GM12801 (cell line): ENCODE measurements around the gene RAB27A.

Source experiments
- TF ChIP-seq, protein P1 (sequence below): IDR thresholded peaks from one replicate; pipeline ENCODE4 v1.5.1; 2011; ENCODE audit warnings: control low read depth; ENCODE audit not compliant: insufficient read length; ENCODE audit errors: extremely low read depth

Gene RAB27A

DNA sequence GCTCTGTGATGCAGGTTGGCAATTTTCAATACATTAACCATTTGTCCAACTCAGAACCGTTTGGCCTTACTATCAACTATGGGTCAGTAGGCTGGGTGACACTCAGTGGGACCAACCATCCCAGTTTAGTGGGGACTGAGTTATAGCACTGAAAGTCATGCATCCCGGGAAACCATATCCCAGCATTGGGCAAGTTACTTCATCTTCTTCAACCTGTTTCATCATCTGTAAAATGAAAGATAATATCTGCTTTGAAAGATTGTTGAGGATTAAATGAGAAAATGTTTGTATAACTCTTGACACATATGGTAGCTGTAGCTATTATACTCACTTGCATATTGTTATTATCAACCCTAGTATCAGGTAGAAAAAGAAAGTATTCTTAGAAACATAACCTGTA is 11.9 kb downstream of the RAB27A start:
- TF ChIP-seq, protein P1, sequence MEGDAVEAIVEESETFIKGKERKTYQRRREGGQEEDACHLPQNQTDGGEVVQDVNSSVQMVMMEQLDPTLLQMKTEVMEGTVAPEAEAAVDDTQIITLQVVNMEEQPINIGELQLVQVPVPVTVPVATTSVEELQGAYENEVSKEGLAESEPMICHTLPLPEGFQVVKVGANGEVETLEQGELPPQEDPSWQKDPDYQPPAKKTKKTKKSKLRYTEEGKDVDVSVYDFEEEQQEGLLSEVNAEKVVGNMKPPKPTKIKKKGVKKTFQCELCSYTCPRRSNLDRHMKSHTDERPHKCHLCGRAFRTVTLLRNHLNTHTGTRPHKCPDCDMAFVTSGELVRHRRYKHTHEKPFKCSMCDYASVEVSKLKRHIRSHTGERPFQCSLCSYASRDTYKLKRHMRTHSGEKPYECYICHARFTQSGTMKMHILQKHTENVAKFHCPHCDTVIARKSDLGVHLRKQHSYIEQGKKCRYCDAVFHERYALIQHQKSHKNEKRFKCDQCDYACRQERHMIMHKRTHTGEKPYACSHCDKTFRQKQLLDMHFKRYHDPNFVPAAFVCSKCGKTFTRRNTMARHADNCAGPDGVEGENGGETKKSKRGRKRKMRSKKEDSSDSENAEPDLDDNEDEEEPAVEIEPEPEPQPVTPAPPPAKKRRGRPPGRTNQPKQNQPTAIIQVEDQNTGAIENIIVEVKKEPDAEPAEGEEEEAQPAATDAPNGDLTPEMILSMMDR: no peak

DNA sequence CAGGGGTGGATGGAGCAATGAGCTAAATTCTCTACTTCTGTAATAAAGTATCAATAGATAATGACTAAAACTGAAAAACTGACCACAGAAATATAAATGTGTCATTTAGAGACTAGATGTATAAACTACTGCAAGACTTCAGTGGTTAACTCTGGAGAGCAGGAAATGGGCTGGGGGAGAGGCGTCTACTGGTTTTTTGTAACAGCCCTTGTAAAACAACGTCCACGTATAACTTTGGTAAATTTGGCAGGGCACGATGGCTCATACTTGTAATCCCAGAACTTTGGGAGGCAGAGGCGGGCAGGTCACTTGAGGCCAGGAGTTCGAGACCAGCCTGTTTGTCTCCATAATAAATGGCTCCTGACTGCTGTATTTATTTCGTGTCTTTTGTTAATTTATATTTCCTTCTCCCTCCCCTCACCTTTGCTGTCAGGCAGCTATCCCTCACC is 12.5 kb downstream of the RAB27A start:
- TF ChIP-seq, protein P1: no peak

DNA sequence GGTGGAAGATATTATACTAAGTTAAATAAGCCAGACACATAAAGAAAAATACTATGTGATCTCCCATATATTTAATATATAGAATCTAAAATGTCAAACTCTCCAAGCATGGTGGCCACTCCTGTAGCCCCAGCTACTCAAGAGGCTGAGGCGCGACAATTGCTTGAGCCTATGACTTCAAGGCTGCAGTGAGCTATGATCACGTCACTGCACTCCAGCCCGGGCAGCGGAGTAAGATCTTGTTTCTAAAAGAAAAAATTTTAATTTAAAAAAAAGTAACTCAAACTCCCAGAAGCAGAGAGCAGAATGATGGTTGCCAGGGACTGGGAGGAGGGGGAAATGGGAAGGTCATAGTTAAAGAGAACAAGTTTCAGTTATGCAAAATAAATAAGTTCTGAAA is 13.3 kb downstream of the RAB27A start:
- TF ChIP-seq, protein P1: no peak

DNA sequence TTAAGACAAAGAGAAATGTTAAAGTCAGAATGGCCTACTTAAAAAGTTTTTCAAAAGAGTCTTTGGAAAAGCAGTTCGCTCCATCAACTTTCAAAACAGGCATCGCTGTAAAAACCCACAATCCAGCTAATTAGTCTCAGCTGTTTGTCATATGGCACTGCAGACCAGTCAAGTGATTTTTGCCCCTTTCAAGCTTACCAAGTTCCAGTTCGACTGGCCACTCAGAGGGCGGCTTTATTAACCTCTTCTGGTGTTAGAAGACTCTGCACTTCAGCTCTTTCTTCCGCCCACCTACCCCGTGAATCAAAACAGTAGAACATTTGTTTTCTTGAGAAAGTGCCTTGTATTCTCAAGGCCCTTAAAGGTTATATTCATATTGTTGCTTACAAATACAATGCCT is 19.3 kb downstream of the RAB27A start:
- TF ChIP-seq, protein P1: no peak

DNA sequence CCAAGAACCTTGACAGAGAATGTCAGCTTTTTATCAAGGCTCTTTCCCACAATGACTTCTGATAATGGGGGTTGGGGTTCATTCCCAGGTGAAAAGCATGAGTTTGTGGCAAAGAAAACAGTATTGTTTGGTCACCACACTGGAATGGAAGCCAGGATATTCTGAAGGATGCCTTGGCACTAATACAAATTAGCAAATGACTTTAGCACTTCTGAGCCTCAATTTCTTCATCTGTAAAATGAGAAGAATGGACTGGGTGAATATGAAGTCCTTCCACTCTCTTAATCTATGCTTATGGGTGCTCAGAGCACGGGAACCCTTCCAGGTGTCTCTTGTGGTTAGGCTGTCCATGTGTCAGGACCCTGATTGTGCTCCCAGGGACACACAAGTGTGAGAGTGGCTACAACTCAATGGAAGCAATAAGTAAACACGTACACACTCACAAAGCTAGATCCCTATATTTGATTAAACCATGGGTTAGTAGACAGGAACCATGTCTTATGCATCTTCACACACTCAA is 21.4 kb downstream of the RAB27A start:
- TF ChIP-seq, protein P1: no peak

DNA sequence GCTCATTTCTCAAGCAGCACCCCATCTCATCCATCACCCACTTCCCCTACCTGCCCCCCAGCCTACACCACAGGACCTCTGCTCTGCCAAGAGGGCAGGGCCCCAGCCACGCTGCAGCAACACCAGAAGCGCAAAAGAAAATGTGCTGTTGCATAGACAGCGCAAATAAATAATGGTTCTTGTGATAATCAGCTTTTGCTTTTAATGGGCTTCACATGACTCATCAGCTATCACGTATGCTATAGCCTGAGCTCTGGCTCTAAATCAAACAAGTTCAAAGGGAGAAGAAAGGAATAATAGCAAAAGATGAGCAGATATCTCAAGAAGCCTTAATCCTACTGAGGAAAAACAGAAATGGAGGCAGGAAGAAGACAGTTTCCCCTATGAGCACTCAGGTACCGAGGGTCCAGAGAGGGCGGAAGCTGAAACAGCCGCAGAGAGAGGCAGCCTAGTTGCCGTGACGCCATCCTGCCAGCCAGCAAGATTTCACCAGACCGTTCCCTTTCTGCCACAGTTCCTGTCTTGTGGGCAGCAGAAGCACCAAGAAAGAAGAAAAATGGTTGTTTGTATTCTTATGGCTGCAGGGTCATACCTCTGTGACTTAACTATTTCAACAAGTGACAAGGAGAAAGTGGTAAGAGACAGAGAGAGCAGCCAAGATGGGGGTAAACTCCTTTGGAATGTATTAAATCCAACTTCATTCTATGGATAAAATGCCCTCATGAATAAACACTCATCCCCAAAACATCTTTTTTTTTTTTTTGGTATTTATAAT is 22.0 kb downstream of the RAB27A start:
- TF ChIP-seq, protein P1: no peak

DNA sequence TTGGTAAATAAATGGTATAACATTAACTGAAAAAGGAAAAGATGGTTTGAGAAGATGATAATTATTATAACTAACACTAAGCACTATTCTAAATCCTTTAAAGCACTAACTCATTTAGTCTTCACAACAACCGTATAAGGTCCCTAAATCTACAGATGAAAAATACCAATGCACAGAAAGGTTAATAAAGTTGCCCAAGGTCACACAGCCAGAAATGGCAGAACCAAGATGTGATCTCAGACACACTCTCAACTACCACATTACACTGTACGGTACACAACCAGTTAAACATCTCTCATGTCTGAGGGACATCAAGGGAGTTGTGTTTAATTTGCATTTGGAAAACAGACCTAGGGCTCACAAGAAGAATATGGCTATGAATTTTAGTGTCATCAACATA is 23.1 kb downstream of the RAB27A start:
- TF ChIP-seq, protein P1: no peak
